Astrocyte (in vitro differentiated cells and primary cell): Measurements from ENCODE around the gene RGMB. TPM values are rescaled to one million over a fixed set of nuclear protein-coding genes. Genes with fewer than 3 reads are reported as not detected.

ENCODE experiments used
- DNase-seq: peaks from one replicate; pipeline ENCODE4 v3.0.0-alpha.2; 2010; ENCODE audit warnings: low read depth
- FAIRE-seq: peaks from 2 replicates; lab custom pipeline; 2011; peaks lifted over from hg19 to GRCh38; lab: Jason Lieb, UNC
- H2AFZ ChIP-seq: 2 replicates; pipeline ENCODE4 v1.6.0; 2012; ENCODE audit warnings: low read depth, low read length, inconsistent platforms
- H3K27ac ChIP-seq: 2 replicates; pipeline ENCODE4 v1.5.1; 2011; ENCODE audit warnings: low read depth, low read length, inconsistent platforms
- H3K27me3 ChIP-seq: 2 replicates; pipeline ENCODE4 v1.6.0; 2011; ENCODE audit warnings: low read length, inconsistent platforms; ENCODE audit not compliant: insufficient read depth
- H3K36me3 ChIP-seq: 2 replicates; pipeline ENCODE4 v1.5.1; 2011; ENCODE audit warnings: low read length, inconsistent platforms; ENCODE audit not compliant: insufficient read depth
- H3K4me1 ChIP-seq: 2 replicates; pipeline ENCODE4 v1.5.1; 2011; ENCODE audit warnings: low read length, inconsistent platforms; ENCODE audit not compliant: insufficient read depth
- H3K4me2 ChIP-seq: 2 replicates; pipeline ENCODE4 v1.6.0; 2012; ENCODE audit warnings: low read length, inconsistent platforms
- H3K4me3 ChIP-seq: 2 replicates; pipeline ENCODE4 v1.5.1; 2011; ENCODE audit warnings: low read depth, mild to moderate bottlenecking, low read length, inconsistent platforms; ENCODE audit not compliant: insufficient read depth
- H3K79me2 ChIP-seq: 2 replicates; pipeline ENCODE4 v1.6.0; 2012; ENCODE audit warnings: mild to moderate bottlenecking, low read length, inconsistent platforms; ENCODE audit not compliant: insufficient read depth
- H3K9ac ChIP-seq: 2 replicates; pipeline ENCODE4 v1.6.0; 2012; ENCODE audit warnings: mild to moderate bottlenecking, low read length, inconsistent platforms
- H3K9me3 ChIP-seq: 2 replicates; pipeline ENCODE4 v1.5.1; 2012; ENCODE audit warnings: low read depth, mild to moderate bottlenecking, low read length, inconsistent platforms; ENCODE audit not compliant: insufficient read depth
- H4K20me1 ChIP-seq: 2 replicates; pipeline ENCODE4 v1.6.0; 2012; ENCODE audit warnings: low read length, inconsistent platforms; ENCODE audit not compliant: insufficient read depth
- H3K27ac Mint-ChIP-seq: one replicate; pipeline ENCODE4 v1.8.0; 2021; ENCODE audit warnings: mild to moderate bottlenecking, mixed read lengths; ENCODE audit not compliant: unreplicated experiment
- H3K27me3 Mint-ChIP-seq: one replicate; pipeline ENCODE4 v1.8.0; 2021; ENCODE audit warnings: low read depth, mixed read lengths; ENCODE audit not compliant: unreplicated experiment
- H3K36me3 Mint-ChIP-seq: one replicate; pipeline ENCODE4 v1.8.0; 2021; ENCODE audit warnings: low read depth, mixed read lengths; ENCODE audit not compliant: unreplicated experiment
- H3K4me1 Mint-ChIP-seq: one replicate; pipeline ENCODE4 v1.8.0; 2021; ENCODE audit warnings: low read depth, mixed read lengths; ENCODE audit not compliant: unreplicated experiment
- H3K4me3 Mint-ChIP-seq: one replicate; pipeline ENCODE4 v1.8.0; 2021; ENCODE audit warnings: mild to moderate bottlenecking, moderate library complexity, mixed read lengths; ENCODE audit not compliant: unreplicated experiment
- H3K9me3 Mint-ChIP-seq: one replicate; pipeline ENCODE4 v1.8.0; 2021; ENCODE audit warnings: mild to moderate bottlenecking, mixed read lengths; ENCODE audit not compliant: unreplicated experiment
- CTCF ChIP-seq: IDR thresholded peaks from 2 replicates; pipeline ENCODE4 v1.5.1; 2011; ENCODE audit warnings: low read depth, mild to moderate bottlenecking, inconsistent platforms, low read length, moderate library complexity; ENCODE audit not compliant: insufficient read depth
- EZH2 ChIP-seq: IDR thresholded peaks from 2 replicates; pipeline ENCODE4 v1.6.1; 2012; ENCODE audit warnings: mild to moderate bottlenecking, low read length, inconsistent platforms; ENCODE audit not compliant: insufficient read depth
- total RNA-seq: library from RNA; stranded (reverse); gene quantifications from 2 replicates; pipeline ENCODE4 v1.2.1, GENCODE V29; 2021

Gene RGMB
- total RNA-seq, 1 donor from 2014 or later, result 48.7 TPM

GRCh38 chr5:98793223-98793622, 19.8 kb downstream of the RGMB start:
- no peak overlapping the region for H3K9ac ChIP-seq
- H3K27ac Mint-ChIP-seq, result no peak overlapping the region
- H3K4me1 Mint-ChIP-seq, result peaks cover 17% of the 10 kb centered on the region
- no peak for DNase-seq
- no peak overlapping the region for H2AFZ ChIP-seq
- peaks cover 10% of the 10 kb centered on the region for H3K36me3 Mint-ChIP-seq
- no peak overlapping the region for H3K4me3 ChIP-seq
- FAIRE-seq, result no peak
- no peaks in the 10 kb centered on the region for H3K27me3 ChIP-seq
- no peaks in the 10 kb centered on the region for H3K9me3 Mint-ChIP-seq
- H3K27ac ChIP-seq, result no peak overlapping the region
- no peaks in the 10 kb centered on the region for H3K27me3 Mint-ChIP-seq
- H4K20me1 ChIP-seq, result peaks cover 65% of the 10 kb centered on the region
- H3K4me2 ChIP-seq, result no peak overlapping the region
- H3K79me2 ChIP-seq, result peaks cover 72% of the 10 kb centered on the region
- peaks cover 27% of the 10 kb centered on the region for H3K36me3 ChIP-seq
- TF ChIP-seq EZH2, result no peak
- TF ChIP-seq CTCF, result no peak
- peaks cover 11% of the 10 kb centered on the region for H3K4me1 ChIP-seq
- H3K9me3 ChIP-seq, result no peaks in the 10 kb centered on the region
- H3K4me3 Mint-ChIP-seq, result no peak overlapping the region

DNA sequence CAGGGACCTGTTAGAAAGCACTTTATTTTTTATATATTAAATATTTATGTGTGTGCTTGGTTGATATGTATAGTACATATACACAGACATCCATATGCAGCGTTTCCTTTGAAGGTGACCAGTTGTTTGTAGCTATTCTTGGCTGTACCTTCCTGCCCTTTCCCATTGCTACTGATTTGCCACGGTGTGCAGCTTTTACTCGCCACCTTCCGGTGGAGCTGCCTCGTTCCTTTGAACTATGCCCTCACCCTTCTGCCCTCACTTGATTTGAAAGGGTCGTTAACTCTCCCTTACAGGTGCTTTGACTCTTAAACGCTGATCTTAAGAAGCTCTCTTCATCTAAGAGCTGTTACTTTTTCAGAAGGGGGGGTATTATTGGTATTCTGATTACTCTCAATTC, 20.5 kb downstream of the RGMB start:
- Histone ChIP-seq H3K4me3 (no peak overlapping the region), H3K4me1 (peaks cover 11% of the 10 kb centered on the region), H3K27me3 (no peaks in the 10 kb centered on the region), H3K9ac (no peak overlapping the region), H3K79me2 (peaks cover 64% of the 10 kb centered on the region), H4K20me1 (peaks cover 58% of the 10 kb centered on the region), H3K9me3 (no peaks in the 10 kb centered on the region), H3K4me2 (no peak overlapping the region), H2AFZ (no peak overlapping the region), H3K36me3 (peaks cover 23% of the 10 kb centered on the region), H3K27ac (no peak overlapping the region)
- no peak for FAIRE-seq
- no peak overlapping the region for H3K4me3 Mint-ChIP-seq
- H3K9me3 Mint-ChIP-seq, result no peaks in the 10 kb centered on the region
- no peak overlapping the region for H3K27ac Mint-ChIP-seq
- TF ChIP-seq EZH2, result no peak
- no peak for TF ChIP-seq CTCF
- H3K4me1 Mint-ChIP-seq, result peaks cover 17% of the 10 kb centered on the region
- DNase-seq, result no peak
- peaks cover 10% of the 10 kb centered on the region for H3K36me3 Mint-ChIP-seq
- no peaks in the 10 kb centered on the region for H3K27me3 Mint-ChIP-seq

DNA sequence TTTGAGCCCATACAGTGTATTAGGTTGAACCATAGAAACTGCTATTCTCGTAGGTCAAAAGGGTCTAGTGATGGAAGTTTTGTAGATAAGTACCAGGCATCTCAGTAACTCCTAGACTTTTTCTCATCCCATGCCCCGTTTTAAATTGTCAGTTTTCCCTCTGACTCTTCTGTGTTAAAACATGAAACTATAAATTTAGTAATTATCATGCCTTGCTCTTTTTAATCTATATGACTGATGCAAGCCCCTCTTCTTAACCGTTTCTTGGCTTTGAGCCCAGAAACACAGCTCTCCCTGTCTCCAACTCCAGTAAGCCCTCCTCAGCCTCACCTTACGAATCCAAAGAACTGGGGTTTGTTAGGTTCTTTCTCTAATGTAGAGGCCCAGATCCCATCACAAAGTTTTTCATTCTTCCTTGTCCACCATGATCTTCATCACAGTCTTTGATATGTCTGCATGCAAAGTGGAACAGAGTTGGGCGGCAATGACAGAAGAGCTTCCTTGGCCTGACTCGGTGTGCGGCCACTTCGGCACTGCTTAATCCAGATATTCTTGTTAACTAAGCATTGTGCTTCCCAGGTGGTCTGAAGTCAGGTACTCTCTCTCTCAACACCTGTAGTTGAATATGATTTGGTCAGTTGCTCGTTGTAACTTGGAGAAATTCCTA, 21.1 kb downstream of the RGMB start:
- no peak overlapping the region for H3K4me3 Mint-ChIP-seq
- H3K27me3 Mint-ChIP-seq, result no peaks in the 10 kb centered on the region
- peaks cover 17% of the 10 kb centered on the region for H3K4me1 Mint-ChIP-seq

More for the DNA sequence above, 21.1 kb downstream of the RGMB start:
- Histone ChIP-seq H3K9ac (no peak overlapping the region), H3K4me3 (no peak overlapping the region), H4K20me1 (peaks cover 52% of the 10 kb centered on the region), H3K4me2 (no peak overlapping the region), H3K27me3 (no peaks in the 10 kb centered on the region), H3K36me3 (peaks cover 19% of the 10 kb centered on the region), H3K27ac (no peak overlapping the region), H3K9me3 (no peaks in the 10 kb centered on the region), H3K4me1 (peaks cover 11% of the 10 kb centered on the region), H3K79me2 (peaks cover 59% of the 10 kb centered on the region), H2AFZ (no peak overlapping the region)
- FAIRE-seq (no peak), DNase-seq (no peak)
- Mint-ChIP-seq H3K9me3 (no peaks in the 10 kb centered on the region), H3K27ac (peak overlapping the region; percentile 80), H3K36me3 (peaks cover 10% of the 10 kb centered on the region)
- TF ChIP-seq CTCF (no peak), EZH2 (no peak)
